Muscle layer of colon (tissue), 2 donors: ENCODE measurements around the gene DMC1.
"Not testable (repeated sequence)": the region's sequence is repeated elsewhere in the genome, so short reads cannot be mapped to it uniquely, and the experiment has no call there.

ENCODE experiments used
- H3K27ac ChIP-seq: one replicate; pipeline ENCODE4 v1.7.0; 2013; ENCODE audit warnings: low read depth, mild to moderate bottlenecking, low read length, moderate library complexity
- H3K27me3 ChIP-seq, 2 donors: one replicate each; pipeline ENCODE4 v1.7.0; 2013; ENCODE audit warnings: low read length in 2 of 2, mild to moderate bottlenecking in 2 of 2; ENCODE audit not compliant: insufficient read depth in 2 of 2, control insufficient read depth in 1 of 2
- H3K36me3 ChIP-seq: one replicate; pipeline ENCODE4 v1.7.0; 2013; ENCODE audit warnings: mild to moderate bottlenecking, low read length; ENCODE audit not compliant: insufficient read depth
- H3K4me1 ChIP-seq: one replicate; pipeline ENCODE4 v1.7.0; 2013; ENCODE audit warnings: mild to moderate bottlenecking, low read length; ENCODE audit not compliant: insufficient read depth
- H3K4me3 ChIP-seq, 2 donors: one replicate each; pipeline ENCODE4 v1.7.0; 2013; ENCODE audit warnings: low read length in 2 of 2, low read depth in 1 of 2, mild to moderate bottlenecking in 1 of 2, moderate library complexity in 1 of 2
- H3K9ac ChIP-seq: one replicate; pipeline ENCODE4 v1.7.0; 2013; ENCODE audit warnings: low read length
- H3K9me3 ChIP-seq: one replicate; pipeline ENCODE4 v1.7.0; 2013; ENCODE audit warnings: mild to moderate bottlenecking, low read length
- donor health status: abdominal sarcoma.
- donor health status: Adenocarcinoma of cecum.

DMC1 gene

DNA sequence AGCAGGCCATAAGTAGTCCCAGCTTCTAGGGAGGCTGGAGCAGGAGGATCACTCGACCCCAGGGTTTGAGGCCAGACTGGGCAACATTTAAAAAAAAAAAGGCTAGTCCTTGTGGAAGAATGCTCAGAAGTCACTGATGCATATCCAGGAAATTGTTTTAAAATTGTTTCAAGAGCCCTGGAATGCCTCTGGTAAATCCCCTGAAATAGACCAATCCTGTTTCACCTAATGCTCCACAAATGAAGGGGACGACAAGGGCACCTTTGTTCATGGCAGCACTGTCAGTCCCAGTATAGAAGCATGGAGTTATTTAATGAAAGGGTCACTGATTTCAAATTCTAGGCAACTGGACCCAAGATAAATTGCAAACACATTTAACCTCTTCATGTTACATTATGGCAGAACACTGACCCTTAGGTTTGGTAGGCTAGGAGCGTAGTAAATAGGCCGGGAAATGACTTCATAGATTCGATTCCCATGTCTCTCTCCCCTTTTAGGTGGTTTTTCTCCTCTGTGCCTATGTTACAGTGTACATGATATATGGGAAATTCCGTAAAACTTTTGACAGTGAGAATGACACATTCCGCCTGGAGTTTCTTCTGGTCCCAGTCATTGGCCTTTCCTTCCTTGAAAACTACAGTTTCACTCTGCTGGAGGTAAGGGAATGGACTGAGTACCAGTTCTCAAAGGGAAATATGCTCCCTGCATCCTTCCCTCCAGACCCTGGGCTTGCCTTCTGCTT is 90.7 kb downstream of the DMC1 start:
- Histone ChIP-seq H3K27ac (no peak overlapping the region), H3K36me3 (peaks cover 33% of the 10 kb centered on the region), H3K27me3 (no peaks in the 10 kb centered on the region), H3K4me3 (no peak overlapping the region), H3K9ac (no peak overlapping the region), H3K4me1 (no peaks in the 10 kb centered on the region), H3K9me3 (no peaks in the 10 kb centered on the region)

- Histone ChIP-seq H3K27ac (no peak overlapping the region), H3K36me3 (peaks cover 17% of the 10 kb centered on the region), H3K27me3 (no peaks in the 10 kb centered on the region), H3K4me1 (no peaks in the 10 kb centered on the region), H3K9ac (no peak overlapping the region), H3K9me3 (no peaks in the 10 kb centered on the region), H3K4me3 (no peak overlapping the region)
These were observed 92.4 kb downstream of the DMC1 start for GRCh38 chr22:38477585-38477984.

DNA sequence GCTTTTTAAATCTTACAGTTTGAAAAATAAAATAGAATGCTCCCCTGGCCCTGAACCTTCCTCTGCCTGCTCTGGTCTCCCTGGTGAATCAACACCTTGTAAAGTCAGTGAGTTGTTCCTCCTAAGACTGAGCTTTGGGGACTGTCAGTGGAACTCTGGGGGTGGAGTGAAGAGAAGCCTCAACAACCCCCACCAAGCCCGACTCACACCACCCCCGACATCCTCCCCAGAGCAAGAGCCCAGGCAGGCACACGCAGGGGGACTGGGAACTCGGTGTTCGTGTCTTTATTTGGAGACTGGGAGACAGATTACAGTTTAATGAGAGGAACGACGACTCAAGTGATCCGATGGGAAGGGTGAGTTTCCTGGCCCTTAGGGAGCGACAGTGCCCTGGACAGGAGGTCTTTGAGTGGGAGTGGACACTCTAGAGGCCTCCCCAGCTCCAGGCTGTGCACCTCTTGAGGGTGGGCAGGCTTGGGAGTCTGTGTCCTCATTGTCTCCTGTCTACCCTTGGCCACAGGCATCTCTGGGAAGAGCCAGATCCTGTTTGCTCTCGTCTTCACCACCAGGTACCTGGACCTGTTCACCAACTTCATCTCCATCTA is 95.9 kb downstream of the DMC1 start:
- H3K27me3 ChIP-seq = no peaks in the 10 kb centered on the region

GRCh38 chr22:38471237-38471636 is 98.7 kb downstream of the DMC1 start:
- Histone ChIP-seq H3K4me3 (no peak overlapping the region), H3K27ac (no peak overlapping the region), H3K9ac (no peak overlapping the region), H3K36me3 (no peaks in the 10 kb centered on the region), H3K9me3 (no peaks in the 10 kb centered on the region), H3K4me1 (peaks cover 12% of the 10 kb centered on the region), H3K27me3 (peaks cover 0 to 9% of the 10 kb centered on the region in 2 donors)

More for the DNA sequence above, 95.9 kb downstream of the DMC1 start:
- Histone ChIP-seq H3K4me1 (no peaks in the 10 kb centered on the region), H3K27ac (no peak overlapping the region), H3K9ac (no peak overlapping the region), H3K36me3 (no peaks in the 10 kb centered on the region), H3K4me3 (no peak overlapping the region), H3K9me3 (no peaks in the 10 kb centered on the region)

- Histone ChIP-seq H3K4me1 (peaks cover 12% of the 10 kb centered on the region), H3K27me3 (peaks cover 0 to 13% of the 10 kb centered on the region in 2 donors)
- not testable (repeated sequence) for H3K4me3 ChIP-seq, H3K27ac ChIP-seq, H3K36me3 ChIP-seq, H3K9ac ChIP-seq, H3K9me3 ChIP-seq
These were observed 99.8 kb downstream of the DMC1 start for GRCh38 chr22:38470179-38470578.

DNA sequence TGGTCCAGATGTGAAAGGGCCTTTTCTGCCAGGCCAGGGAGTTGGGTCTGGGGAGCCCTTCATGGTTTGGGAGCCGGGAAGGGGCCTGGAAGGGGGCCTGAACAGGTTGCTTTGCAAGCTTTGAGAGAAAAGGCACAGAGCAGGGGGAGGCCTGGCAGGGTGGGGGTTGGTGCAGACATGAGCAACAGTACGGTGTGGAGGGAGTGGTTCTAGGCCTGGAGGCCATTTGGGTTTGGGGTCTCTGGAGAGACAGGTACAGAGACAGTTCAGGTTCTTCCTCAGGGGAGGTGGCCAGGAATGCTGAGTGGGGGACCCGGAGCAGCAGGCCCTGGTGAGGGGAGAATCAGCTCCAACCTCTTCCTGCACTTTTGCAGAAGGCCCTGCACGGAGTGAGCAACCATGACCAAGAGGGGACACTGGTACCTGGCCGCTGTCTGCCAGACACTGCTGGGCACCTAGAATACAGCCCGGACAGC is 100.6 kb downstream of the DMC1 start:
- Histone ChIP-seq H3K9ac (no peak overlapping the region), H3K27me3 (peaks cover 0 to 13% of the 10 kb centered on the region in 2 donors), H3K27ac (no peak overlapping the region), H3K4me3 (no peak overlapping the region), H3K9me3 (no peaks in the 10 kb centered on the region), H3K36me3 (no peaks in the 10 kb centered on the region), H3K4me1 (peaks cover 12% of the 10 kb centered on the region)
